NT2/D1 (cell line): Measurements from ENCODE around the gene NRCAM.

Experiments
- DNase-seq: peaks from one replicate; pipeline ENCODE4 v3.0.0-alpha.2; 2011; ENCODE audit warnings: low read depth, low spot score
- H3K27me3 ChIP-seq: 2 replicates; pipeline ENCODE4 v1.6.0; 2011; ENCODE audit warnings: mild to moderate bottlenecking; ENCODE audit not compliant: insufficient read length, insufficient read depth
- H3K36me3 ChIP-seq: 2 replicates; pipeline ENCODE4 v1.6.1; 2011; ENCODE audit warnings: mild to moderate bottlenecking, low read length, mixed read lengths; ENCODE audit not compliant: insufficient read depth, insufficient read length
- H3K4me1 ChIP-seq: 2 replicates; pipeline ENCODE4 v1.5.1; 2011; ENCODE audit not compliant: insufficient read depth, insufficient read length
- H3K4me3 ChIP-seq: 2 replicates; pipeline ENCODE4 v1.5.1; 2011; ENCODE audit warnings: low read depth; ENCODE audit not compliant: insufficient read length
- H3K9ac ChIP-seq: 2 replicates; pipeline ENCODE4 v1.6.0; 2011; ENCODE audit warnings: low read depth; ENCODE audit not compliant: insufficient read length
- H3K9me3 ChIP-seq: 2 replicates; pipeline ENCODE4 v1.5.1; 2011; ENCODE audit warnings: mild to moderate bottlenecking, low read length; ENCODE audit not compliant: insufficient read depth
- SUZ12 ChIP-seq: IDR thresholded peaks from 2 replicates; pipeline ENCODE4 v1.6.1; 2011; ENCODE audit not compliant: insufficient read length, insufficient read depth; ENCODE audit errors: extremely low read depth
- YY1 ChIP-seq: IDR thresholded peaks from 2 replicates; pipeline ENCODE4 v1.6.1; 2011; ENCODE audit not compliant: insufficient read length, insufficient read depth
- ZNF274 ChIP-seq: IDR thresholded peaks from 2 replicates; pipeline ENCODE4 v1.6.1; 2011; ENCODE audit warnings: mild to moderate bottlenecking, low read depth, low read length

The NRCAM gene

DNA sequence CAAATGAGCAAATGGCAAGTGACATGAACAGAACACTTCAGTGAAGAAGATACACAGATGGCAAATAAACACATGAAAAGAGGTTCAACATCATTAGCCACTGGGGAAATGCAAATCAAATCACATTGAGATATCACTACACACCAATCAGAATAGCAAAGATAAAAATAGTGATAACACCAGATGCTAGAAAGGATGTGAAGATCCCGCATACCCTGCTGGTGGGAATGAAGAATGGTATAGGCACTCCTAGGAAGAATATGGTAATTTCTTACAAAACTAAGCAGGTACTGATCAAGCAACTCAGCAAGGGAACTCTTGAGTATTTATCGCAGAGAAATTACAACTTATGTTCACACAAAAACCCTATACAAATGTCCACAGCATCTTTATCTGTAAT, 337.3 kb downstream of the NRCAM start:
- H3K4me1 ChIP-seq = no peaks in the 10 kb centered on the region
- no peak for TF ChIP-seq YY1
- TF ChIP-seq SUZ12 = no peak
- TF ChIP-seq ZNF274 = no peak
- H3K27me3 ChIP-seq = no peaks in the 10 kb centered on the region
- no peak overlapping the region for H3K4me3 ChIP-seq
- H3K9ac ChIP-seq = no peak overlapping the region
- H3K9me3 ChIP-seq = no peaks in the 10 kb centered on the region
- no peak for DNase-seq
- no peaks in the 10 kb centered on the region for H3K36me3 ChIP-seq

DNA sequence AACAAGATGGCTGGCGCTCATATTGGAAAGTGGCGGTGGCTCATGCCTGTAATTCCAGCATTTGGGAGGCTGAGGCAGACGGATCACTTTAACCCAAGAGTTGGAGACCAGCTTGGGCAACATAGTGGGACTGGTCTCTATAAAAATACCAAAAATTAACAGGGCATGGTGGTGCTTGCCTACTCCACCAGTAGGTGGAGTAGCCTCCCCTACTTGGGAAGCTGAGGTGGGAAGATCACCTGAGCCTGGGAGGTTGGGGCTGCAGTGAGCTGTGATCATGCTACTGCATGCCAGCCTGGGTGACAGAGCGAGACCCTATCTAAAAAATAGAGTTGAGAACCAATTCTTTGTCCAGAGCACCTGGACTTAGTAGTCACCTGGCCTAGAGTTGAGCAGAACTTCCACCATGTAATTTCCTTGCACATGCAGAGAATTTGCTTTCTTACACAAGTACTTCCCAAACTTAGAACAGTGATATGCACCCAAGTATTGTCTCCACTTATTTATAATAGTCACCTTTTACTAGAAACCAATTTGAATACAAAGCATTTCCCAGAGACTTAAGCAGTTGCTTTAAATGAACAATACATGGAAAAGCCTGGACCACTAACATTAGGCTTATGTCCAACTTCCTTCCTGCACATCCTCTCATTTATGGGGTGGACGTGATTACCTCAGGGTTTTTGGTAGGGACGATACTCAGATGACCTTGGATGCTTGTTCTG, 342.0 kb downstream of the NRCAM start:
- peak; percentile 25 for DNase-seq
- H3K9me3 ChIP-seq = no peaks in the 10 kb centered on the region
- TF ChIP-seq SUZ12 (no peak), YY1 (no peak), ZNF274 (no peak)
- H3K36me3 ChIP-seq = no peaks in the 10 kb centered on the region
- no peaks in the 10 kb centered on the region for H3K27me3 ChIP-seq
- no peak overlapping the region for H3K9ac ChIP-seq
- no peak overlapping the region for H3K4me3 ChIP-seq
- H3K4me1 ChIP-seq = no peaks in the 10 kb centered on the region

DNA sequence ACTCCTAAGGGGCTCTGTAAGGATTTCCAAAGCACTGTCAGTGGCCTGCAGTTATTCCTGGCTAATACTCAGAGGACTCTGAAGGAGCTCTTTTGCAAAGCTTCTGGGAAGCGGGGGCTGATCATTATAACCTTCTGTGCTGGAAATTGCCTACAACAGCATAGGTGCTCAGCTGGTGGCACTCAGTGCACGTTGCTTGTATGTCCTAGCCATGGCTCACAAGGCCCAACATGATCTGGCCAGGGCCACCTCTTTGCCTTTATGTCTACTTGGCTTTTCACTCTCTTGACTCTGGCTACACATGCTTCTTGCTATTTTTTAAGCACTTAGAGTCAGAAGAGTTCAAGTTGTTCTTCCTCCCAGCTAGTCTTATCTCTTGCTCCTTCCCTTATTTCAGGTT, 343.6 kb downstream of the NRCAM start:
- H3K4me3 ChIP-seq = no peak overlapping the region
- no peak for DNase-seq
- H3K9ac ChIP-seq = no peak overlapping the region
- no peaks in the 10 kb centered on the region for H3K9me3 ChIP-seq
- no peak for TF ChIP-seq YY1
- no peak for TF ChIP-seq ZNF274
- no peak for TF ChIP-seq SUZ12
- no peaks in the 10 kb centered on the region for H3K4me1 ChIP-seq
- H3K36me3 ChIP-seq = no peaks in the 10 kb centered on the region
- H3K27me3 ChIP-seq = no peaks in the 10 kb centered on the region

DNA sequence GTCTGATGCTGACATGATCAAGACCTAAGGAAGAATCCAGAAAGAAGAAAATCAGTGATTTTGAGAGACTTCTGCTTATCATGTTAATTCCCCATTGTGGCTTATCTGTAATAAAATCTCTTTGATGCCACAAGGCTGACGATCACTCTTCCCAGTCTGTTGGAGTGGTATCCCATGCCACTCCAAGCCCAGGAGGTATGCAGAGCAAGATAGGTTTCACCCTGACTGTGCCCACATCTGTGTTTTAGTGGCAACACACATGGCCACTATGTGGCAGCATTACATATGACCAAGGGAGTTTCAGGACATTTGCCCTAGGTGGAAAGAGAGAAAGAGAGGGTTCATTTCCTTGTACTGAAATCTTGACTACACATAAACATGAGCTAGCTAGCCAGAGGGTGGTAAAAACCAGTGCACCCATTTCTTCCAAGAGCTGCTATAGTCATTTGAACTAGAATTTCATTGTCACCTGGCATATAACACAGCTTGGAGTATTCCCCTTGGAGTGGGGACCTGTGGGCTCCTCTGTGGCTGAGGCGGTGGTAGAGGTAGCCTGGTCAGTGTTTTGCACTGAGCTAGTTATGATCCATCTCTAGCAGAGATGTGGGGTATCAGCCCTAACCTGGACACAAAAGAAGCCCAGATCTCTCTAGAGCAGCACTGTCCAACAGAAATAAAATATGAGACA, 346.9 kb downstream of the NRCAM start:
- Histone ChIP-seq H3K4me1 (no peaks in the 10 kb centered on the region), H3K4me3 (no peak overlapping the region), H3K9ac (no peak overlapping the region), H3K9me3 (no peaks in the 10 kb centered on the region), H3K36me3 (no peaks in the 10 kb centered on the region), H3K27me3 (no peaks in the 10 kb centered on the region)
- TF ChIP-seq ZNF274 (no peak), YY1 (no peak), SUZ12 (no peak)
- DNase-seq = no peak

DNA sequence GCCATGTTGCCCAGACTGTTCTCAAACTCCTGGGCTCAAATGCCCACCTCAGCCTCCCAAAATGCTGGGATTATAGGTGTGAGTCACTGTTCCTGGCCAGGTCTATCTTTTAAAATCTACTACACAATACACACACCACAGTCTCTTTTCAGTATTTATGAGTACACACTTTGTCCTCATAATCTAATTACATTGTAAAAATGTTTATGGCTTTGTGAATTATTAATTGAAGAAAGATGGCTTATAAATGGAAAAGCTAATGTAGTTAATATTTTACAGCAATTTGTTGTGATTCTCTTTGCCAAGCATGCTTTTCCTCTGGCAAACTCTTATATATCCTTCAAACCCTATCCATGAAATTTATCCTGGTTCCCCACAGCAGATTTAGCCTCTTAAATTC, 348.1 kb downstream of the NRCAM start:
- DNase-seq = no peak
- Histone ChIP-seq H3K4me3 (no peak overlapping the region), H3K36me3 (no peaks in the 10 kb centered on the region), H3K4me1 (peaks cover under 1% of the 10 kb centered on the region), H3K9ac (no peak overlapping the region), H3K27me3 (no peaks in the 10 kb centered on the region), H3K9me3 (no peaks in the 10 kb centered on the region)
- TF ChIP-seq ZNF274 = no peak
- no peak for TF ChIP-seq SUZ12
- TF ChIP-seq YY1 = no peak

DNA sequence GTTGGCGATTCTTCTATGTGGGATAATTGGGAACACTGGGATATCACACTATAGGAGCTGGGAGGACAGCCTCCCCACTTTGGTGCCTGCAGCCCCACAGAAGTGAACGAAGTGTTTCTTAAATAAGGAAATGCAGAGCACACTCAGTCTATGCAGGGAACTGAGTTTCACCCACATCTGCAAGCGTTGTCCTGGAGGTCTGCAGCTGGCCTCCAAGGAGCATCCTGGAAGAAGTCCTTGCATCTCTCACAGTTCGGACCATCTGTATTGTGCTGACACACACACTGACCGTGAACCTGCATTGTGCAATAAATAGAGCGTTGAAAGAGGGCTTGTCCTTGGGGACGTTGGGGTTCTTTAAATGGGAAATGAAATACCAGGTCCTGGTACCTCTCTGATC, 351.9 kb downstream of the NRCAM start:
- Histone ChIP-seq H3K9ac (no peak overlapping the region), H3K27me3 (no peaks in the 10 kb centered on the region), H3K4me3 (no peak overlapping the region), H3K4me1 (peaks cover 3% of the 10 kb centered on the region), H3K9me3 (no peaks in the 10 kb centered on the region), H3K36me3 (no peaks in the 10 kb centered on the region)
- TF ChIP-seq YY1 (no peak), ZNF274 (no peak), SUZ12 (no peak)
- no peak for DNase-seq

DNA sequence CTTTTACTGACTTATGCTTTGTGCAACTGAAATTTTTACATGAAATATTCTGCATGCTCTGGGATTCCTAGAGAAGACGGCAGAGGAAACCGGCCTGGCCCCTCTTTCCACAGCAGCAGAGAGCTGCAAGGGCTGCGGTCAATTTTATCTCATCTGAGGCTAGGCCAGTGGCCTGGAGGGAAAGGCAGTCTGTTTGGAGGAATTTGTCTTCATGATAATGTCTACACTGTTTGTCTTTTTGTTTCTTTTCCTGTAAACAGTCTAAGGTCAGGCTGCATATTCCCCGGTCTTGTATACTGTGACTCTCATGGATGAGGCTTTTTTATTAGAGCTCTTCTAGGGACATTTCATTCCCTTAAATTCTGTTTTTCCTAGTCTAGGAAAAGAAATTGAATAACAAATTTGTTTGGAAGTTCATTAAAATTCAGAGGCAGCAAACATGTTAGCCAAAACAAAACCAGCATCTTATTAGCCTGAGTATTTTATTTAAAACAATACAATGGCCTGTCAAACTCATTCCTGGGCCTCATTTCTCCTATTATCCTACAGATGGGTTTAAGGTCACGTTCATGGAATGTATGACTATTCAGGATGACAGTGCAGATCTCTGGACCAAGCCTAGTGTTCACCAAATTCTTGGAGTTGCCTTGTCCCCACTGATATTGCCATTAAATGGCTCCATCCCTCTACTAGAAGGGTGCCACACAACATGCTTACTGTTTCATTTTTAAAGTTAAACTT, 352.5 kb downstream of the NRCAM start:
- DNase-seq = no peak
- Histone ChIP-seq H3K36me3 (no peaks in the 10 kb centered on the region), H3K4me1 (peaks cover 3% of the 10 kb centered on the region), H3K4me3 (no peak overlapping the region), H3K9me3 (no peaks in the 10 kb centered on the region), H3K9ac (no peak overlapping the region), H3K27me3 (no peaks in the 10 kb centered on the region)
- TF ChIP-seq YY1 = no peak
- no peak for TF ChIP-seq ZNF274
- TF ChIP-seq SUZ12 = no peak
